ENCODE results near the gene ARID3C.

The ARID3C gene, protein sequence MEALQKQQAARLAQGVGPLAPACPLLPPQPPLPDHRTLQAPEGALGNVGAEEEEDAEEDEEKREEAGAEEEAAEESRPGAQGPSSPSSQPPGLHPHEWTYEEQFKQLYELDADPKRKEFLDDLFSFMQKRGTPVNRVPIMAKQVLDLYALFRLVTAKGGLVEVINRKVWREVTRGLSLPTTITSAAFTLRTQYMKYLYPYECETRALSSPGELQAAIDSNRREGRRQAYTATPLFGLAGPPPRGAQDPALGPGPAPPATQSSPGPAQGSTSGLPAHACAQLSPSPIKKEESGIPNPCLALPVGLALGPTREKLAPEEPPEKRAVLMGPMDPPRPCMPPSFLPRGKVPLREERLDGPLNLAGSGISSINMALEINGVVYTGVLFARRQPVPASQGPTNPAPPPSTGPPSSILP

DNA sequence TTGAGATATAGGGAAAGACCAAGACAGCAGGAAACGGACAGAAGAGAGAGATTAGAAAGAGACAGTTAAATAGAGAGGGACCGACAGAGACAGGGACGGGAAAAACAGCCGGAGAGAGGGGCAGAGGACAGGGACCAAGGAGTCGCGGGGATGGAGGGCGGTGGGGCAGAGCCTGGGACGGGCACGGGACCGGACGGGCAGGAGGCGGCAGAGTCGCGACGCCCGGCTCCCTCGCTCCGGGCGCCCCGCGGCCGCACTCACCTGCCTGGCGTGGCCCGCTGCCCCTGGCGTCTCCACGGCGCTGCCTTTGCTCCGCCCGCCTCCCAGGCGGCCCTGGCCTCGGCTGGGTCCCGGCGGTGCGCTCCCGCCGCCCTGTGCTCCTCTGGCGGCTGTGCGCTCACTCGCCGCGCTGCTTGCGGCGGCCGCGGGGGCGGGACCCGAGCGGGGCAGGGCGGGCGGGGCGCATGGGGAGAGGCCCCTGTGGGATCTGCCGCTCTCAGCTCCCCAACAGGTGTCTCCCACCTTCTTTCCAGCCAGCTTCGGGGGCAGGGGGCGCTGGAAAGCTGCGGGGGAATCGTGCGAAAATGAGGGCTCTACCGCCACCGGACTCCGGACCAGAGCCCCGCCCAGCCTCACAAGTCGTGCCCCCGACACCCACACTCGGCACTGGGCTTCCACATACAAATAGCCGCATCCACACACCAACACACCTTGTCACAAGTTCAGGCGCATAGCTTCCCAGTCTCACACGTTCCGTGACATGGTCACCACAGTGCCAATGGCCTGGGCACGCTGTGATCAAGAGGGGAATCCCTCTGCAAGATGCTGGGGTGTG lies at the start of gene ARID3C:
Gene ARID3C, minus strand, starts transcription at position 411 of the 835 bp plus-strand sequence. CDS start 1,052 bp downstream, outside the sequence.
- peak; percentile 58 for DNase-seq

DNA sequence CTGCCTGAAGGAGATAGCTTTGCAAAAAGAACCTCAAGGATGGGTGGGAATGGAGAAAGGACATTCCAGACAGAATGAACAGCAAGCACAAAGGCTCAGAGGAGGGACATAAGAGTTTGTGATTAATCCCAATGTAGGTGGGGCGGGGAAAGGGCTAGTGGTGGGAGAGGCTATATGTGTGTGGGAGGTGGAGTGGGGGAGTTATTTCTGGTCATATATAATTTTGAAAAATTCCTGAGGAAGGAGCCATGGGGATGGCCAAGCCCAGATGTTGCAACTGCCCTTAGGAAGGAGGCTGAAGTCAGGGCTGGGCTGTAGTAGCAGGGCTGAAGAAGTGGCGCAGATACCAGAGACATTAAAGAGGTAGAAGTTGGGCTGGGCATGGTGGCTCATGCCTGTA lies 47.0 kb upstream of the ARID3C start:
- DNase-seq = no peak

DNA sequence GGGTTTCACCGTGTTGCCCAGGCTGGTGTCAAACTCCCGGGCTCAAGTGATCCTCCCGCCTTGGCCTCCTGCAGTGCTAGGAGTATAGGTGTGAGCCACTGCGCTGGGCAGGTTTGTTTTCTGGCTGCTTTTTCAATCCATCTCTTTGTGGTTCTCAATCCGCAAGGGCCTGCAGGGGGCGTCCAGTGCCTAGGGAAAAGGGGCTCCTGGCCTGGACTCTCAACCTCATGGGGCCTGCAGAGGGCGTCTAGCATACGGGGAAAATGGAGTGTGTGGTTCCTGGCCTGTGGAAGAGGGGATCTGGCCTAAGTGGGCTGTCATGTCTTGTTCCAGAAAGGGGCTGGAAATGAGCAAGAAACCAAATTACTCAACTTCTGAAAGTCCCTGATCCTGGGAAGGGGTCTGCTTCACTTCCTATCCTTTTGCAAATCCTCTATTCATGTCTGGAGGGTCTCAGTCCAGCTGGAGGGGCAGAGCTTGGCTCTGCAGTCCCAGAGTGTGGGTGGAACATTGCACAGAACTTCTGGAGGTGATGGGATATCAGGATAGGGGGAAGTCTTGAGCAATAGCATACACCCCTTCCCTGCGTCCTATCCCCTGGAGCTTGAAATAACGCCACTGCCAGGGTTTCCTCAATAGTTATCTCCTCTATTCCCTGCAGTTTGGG lies 46.3 kb upstream of the ARID3C start:
- peak; percentile 67 for DNase-seq

DNA sequence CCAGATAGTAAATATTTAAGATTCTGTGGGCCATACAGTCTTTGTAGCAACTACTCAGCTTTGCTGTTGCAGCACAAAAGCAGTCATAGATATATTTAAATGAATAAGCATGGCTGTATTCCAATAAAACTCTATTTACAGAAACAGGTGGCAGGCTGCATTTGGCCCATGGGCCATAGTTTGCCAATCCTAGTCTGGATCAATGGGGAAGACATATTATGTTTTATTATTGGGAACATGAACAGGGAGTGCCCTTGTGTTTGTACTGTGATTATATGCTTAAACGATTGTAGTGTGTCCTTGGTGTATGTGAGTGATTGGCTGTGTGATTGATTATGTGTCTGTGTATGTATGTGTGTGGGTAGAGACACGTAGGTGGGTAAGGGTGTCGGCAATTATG lies 45.6 kb upstream of the ARID3C start:
- no peak for DNase-seq

DNA sequence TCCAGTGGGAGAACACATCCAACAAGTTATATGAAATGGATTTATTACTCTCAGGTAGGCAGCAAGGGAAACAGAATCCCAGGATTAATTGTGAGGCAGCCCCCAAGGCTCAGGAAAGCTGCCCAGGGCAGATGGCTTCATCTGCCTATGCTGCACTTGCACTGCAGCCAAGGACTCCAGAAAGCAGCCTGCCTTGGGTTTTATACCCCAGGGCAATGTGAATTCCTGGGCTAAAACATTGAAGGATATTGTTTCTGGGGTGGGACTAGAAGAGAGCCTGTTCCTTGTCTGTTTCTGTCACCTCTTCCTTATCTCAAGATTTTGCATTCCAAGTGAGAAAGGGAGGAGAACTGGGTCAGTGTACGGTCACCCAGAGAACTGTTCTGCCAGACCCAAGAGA lies 42.4 kb upstream of the ARID3C start:
- no peak for DNase-seq

DNA sequence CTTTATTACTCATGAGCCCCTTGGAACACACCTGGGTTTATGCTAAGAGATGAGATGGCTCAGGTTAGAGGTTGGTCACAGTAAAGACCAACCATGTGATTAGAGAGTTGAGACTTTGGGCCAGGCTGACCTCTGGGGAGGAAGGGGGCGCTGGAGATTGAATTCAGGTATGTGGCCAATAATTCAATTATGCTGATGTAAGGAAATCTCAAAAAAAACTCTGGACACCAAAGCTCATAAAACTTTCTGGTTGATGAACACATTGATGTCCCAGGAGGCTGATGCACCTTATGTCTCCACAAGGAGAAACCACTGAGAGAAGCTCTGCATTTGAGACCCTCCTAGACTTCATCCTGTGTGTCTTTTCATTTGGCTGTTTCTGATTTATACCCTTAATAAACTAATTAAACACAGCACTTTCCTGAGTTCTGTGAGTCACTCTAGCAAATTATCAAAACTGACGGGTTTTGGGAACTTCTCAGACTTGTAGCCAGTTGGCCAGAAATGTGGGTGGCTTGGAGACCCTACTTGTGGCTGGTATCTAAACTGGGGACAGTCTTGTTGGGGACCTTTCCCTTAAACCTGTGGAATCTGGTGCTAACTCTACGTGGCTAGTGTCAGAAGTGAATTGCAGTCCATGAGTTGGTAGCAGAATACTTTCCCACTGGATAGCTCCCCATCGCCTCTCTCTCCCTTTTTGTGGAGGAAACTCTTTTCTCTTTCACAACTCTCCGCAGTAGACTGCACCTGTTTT lies 41.1 kb upstream of the ARID3C start:
- DNase-seq = no peak

DNA sequence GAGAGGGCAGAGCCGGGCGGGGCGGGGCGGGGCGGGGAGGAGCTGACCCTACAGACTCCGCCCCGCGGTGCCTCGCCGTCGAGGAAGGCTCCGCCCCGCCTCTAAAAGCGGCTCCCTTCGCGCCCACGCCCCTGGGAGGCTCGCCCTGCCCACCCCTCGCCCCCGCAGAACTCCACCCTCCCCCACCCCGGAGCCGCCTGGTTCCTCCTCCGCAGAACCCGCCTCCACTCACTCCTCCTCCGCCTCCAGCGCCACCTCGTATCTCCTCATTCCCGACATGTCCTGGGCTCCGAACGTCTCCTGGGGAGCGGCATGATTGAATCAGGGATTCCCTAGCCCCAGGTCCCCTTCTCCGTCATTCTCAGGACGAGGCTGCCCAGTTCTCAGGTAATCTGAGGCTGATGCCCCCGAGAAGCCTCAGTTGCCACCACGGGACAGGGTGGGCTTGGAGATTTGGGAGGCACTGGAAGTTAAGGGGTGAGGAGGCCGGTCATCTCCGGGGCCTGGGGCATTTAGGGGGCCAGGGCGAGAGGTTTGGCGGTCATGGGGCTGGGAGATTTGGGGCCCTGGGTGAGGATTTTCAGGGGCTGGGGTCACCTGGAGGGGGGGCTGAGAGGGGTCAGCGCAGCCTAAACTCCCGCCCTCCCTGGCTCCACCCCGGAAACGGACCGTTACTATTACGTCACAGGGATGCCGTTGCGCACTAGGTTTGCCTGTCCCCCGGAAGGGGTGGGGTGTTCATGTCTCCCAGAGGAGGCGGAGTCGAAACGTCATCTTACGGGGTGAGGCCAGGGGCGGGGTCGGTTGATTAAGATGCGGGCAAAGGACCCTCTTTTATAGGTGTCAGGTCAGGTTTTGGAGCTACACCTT lies 36.8 kb upstream of the ARID3C start:
- peak; percentile 80 for DNase-seq

DNA sequence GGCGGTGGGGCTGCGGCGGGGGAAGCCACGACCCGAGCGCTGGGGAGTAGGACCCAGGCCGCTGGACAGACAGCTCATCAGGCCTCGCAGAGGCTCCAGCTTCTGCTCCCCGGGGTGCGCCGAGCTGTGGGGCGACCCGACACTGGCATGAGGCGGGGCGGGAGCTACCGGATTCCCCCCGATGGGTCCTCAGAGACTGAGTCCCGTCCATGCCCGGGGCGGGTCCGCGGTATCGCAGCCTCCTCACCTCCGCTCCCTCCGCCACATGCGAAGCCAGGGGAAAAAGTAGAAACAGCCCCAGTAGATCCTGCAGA lies 36.2 kb upstream of the ARID3C start:
- no peak for DNase-seq

DNA sequence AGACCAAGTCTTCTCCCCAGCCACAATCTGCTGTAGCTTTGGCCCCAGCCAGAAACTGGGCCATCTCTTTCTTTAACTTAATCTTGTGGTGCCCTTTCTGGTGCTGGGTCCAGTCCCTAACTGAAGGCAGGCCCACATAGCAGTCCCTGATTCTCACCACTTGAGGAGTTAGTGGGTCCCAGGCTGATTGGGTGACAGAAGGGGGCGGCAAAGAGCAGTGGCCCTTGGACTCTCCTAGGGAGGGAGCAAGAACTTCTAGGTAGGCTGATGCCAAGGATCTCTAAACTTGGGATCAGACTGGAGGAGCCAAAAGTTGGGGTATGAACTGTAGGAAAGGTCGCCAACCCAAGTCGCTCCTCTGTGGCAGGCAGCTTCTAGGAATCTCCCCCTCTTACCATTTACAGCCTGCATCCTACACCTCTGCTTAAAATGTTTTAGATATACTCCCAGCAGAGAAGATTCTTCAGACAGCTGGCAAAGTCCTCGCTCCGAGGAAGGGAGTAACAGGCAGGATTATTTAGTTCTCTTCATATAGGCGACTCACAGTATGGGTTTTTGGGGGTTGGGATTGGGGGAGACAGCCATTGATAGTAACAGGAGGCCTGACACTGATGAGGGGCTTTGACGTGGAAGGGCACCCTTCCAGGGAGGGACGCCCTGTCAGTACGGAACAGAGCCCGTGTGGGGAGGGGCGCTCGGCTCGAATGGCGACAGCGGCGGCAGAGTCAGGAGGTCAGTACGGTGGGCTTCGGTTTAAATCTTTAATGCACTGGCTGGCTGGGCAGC lies 35.6 kb upstream of the ARID3C start:
- peak; percentile 79 for DNase-seq

DNA sequence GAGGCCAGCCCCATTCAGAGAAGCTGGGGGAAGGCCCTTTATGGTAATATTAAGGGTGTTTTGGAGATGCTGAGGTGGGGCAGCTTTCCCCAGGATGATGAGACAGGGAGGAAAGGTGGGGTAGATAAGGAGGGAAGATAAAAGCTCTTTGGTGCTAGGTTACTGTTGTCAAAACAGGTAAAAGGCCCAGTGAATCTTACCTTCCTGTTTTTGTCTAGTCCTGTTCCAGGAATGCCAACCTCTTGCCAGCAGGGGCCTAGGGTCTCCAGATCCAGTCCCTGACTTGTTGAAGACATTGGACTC lies 34.4 kb upstream of the ARID3C start:
- no peak for DNase-seq

DNA sequence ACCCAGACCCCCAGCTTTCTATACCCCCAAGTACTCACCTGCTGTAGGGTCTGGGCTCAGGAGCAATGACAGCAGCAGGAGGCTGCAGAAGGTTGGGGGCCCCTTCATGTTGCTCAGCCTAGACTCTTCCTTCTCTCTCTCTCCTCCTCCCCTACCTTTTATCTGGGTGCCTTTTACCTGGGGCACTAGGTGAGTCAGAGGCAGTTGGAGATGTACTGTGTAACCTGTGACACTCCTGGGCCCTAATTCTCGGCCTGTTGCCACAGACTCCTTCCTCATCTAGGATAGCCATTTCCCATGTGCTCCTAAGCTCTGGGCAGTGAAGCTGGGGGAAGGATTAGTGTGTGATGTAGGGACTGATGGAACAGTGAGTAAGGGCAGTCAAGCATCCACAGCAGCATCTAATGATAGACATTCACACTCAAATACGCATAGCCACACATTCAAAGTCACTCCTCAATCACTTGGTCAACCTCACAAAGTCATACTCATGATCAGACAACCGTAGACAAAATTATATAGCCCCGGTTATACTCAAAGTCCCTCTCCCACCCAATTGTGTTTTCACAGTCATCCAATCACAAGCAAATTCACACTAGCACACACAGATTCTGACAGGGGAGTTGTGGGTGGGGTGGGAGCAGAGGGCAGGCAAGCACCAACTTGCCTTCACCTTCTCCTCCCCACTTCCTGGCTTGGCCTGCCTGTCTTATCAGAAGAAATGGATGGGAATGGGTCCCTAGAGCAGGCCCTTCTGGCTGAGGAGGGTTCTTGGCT lies 33.8 kb upstream of the ARID3C start, which contains the start of gene CCL27:
Gene CCL27, minus strand, starts transcription at position 132 of the 777 bp plus-strand sequence. Its CDS starts 24 bp downstream, at position 108.
- no peak for DNase-seq

DNA sequence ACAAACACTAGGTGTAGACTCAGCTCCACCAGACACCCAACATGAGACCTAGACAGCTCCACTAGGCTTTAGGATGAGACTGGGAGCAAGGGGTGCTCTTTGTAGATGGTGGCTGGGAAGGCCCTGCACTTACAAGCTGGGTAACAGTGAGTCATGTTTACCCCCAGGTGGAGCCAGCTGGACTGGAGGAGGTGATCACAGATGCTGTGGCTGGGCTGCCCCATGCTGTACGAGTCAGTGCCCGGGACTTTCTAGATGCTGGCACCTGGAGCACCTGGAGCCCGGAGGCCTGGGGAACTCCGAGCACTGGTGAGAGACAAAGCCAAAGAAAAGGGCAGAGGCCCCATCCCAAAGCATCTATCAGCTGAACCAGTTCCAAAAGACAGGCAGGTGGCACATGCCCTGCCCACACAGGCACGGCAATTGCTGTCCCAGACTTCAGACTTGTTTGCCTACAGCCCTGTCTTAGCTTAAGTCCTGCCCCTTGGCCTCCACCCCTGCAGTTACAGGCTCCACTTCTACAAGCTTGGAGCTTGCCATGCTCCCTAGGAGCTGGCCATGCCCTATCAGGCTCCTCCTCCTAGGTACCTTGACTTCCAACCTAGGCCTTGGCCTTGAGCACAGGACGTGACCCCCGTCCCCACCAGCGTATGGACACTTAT lies 30.9 kb upstream of the ARID3C start:
- DNase-seq = no peak

DNA sequence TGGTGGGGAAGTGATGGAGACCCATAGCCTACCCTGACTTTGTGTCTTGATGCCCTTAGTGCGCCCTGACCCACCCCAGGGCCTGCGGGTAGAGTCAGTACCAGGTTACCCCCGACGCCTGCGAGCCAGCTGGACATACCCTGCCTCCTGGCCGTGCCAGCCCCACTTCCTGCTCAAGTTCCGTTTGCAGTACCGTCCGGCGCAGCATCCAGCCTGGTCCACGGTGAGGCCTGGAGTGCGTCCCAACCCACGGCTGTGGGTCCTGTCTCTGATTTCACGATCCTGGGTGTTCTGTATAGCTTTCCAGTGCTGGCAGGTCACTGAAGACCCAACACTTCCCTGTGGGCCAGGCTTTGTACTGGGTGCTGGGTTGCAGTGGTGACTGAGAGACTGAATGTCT lies 29.6 kb upstream of the ARID3C start:
- no peak for DNase-seq

DNA sequence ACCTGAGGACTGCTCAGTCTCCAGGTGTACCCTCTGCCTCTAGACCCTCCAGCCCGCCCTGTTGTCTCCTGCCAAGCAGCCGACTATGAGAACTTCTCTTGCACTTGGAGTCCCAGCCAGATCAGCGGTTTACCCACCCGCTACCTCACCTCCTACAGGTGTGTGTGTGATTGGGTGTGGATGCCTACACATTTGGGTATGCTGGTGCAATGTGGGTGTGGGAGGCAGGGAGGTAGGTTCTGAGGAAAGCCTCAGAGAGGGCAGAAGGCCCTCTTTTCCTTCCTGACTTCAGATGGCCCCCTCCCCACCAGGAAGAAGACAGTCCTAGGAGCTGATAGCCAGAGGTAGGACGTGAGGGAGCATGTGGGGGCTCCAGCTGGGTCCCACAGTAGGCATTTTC lies 28.1 kb upstream of the ARID3C start:
- DNase-seq = no peak

DNA sequence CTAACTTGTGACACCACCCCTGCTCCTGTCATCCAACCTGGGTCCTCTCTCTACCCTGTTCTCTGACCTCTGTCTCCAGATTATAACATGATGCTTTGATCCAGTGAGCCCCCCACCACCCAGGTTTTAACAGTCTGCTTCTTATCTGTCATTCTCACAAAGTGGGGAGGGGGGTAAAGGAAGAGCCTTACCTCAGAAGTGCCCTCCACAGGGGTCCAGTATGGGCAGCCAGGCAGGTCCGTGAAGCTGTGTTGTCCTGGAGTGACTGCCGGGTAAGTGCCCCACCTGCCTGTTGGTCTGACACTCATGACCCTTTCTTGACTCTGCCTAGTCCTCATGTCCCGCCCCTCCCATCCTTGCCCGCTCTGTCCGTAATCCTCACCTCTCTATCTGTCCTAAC lies 26.5 kb upstream of the ARID3C start:
- no peak for DNase-seq

DNA sequence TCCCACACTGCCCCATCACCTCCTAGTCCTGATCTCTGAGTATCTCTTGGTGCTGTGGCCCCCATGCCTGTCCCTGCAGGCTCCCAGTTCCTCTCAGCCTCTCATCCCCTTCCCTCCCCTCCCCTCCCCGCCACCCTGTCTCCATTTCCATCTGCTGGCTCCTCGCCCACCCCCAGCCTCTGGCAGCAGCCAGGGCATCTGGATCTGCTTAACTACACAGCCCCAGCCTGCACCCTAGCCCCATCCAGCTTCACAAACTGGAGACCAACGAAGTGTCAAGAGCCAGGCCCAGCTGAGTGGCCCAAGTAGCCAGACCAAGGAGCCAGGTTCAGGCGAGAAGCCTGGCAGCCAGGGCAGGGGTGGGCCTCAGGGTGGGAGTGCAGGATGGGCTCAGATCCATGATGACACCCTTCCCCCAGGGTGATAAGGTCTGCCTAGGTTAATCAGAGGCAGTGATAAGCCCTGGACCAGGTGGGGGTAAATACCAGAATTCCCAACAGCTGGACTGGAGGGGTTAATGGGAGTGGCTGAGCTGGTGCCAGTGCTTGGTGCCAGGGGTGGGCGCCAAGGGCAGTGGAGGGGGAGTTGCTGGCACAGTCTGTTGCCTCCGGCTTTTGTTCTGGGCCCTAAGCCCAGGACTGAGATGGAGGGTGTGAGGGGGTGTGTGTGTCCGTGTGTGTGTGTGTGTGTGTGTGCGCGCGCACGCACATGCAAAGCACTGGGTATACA lies 25.6 kb upstream of the ARID3C start:
- DNase-seq = no peak

DNA sequence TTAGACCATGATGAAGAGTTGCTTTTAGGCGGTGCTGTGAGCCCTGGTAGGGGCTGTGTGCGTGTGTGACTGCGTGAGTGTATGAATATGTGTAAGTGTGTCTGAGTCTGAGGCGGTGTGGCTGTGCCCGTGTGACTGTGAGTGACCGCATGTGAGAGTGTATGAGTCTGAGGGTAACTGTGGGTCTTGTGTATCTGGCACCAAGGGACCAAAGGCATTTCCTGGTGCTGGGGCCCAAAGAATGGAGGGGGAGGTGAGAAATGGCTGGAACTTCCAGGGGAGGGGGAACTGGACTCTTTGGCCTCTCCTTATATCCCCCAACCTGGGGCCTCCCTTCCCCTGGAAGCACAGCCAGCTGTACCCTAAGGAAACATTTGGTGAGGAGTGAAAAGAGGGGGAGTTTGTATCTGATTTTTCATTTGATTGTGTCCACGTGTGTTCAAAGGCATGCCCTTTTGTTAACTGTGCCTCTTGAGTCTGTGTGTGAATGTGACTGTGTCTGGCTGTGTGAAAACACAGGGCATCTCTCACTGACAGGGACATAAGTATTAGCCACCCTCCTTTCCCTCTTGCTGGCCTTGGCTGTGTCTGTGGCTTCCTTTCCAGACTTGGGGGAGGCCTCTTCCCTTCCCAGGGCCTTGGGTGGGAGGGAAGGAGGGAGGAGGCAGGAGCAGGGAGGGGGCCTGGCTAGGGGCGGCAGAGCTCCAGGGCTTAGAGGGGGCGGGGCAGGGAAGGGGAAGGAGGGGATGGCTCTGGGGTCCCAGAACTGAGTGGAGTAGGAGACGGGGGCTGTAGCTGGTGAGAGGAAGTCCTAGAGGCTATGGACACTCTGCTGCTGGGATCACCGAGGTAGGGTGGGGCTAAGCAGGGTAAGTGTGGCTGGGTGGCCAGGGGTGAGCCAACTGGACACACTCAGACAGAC lies 24.5 kb upstream of the ARID3C start:
- no peak for DNase-seq

DNA sequence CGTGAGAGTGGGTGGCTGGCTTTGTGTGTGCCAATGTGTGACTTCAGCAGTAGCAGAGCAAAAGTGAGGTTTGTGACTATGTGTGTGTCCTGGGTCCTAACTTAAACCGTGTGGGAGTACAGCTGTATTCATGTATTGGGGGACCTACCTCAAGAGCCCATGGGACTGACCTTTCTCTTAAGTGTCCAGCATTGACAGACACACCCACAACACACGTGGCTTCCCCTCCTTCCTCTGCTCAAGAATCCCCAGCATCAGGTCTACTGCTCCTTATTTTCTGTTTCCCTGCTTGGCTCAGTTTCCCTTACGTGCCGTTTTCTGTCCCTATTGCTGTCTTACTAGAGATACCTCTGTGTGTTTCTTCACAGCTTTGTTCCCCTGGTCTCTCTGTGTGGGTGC lies 23.7 kb upstream of the ARID3C start:
- no peak for DNase-seq
